B cell (primary cell): ENCODE measurements around the gene PIGM. TPM values are rescaled to one million over a fixed set of nuclear protein-coding genes. Genes with fewer than 3 reads are reported as not detected.

Experiments used
- ATAC-seq: fragments of 200-7000 bp; cut with Tn5 transposase; one replicate; pipeline ENCODE4 v1.10.0; 2021; ENCODE audit warnings: low read depth, mild to moderate bottlenecking, moderate number of reproducible peaks, moderate library complexity
- CTCF ChIA-PET: fragments of 350-600 bp; sonication (Branson Sonifier 250); formaldehyde crosslinking; loops from one replicate; lab custom pipeline; 2021; ENCODE audit warnings: antibody characterized with exemption, inconsistent platforms; lab: Charles Lee
- POLR2A ChIA-PET: fragments of 350-600 bp; sonication (Branson Sonifier 250); formaldehyde crosslinking; loops from one replicate; lab custom pipeline; 2021; ENCODE audit warnings: antibody characterized with exemption; lab: Charles Lee
- DNase-seq: peaks from one replicate; pipeline ENCODE4 v3.0.0; 2013
- H2AFZ ChIP-seq: 2 replicates; pipeline ENCODE4 v1.6.1; 2012; ENCODE audit warnings: mild to moderate bottlenecking, low read depth, low read length; ENCODE audit not compliant: insufficient read depth, poor library complexity, severe bottlenecking
- H3K27ac ChIP-seq, 2 donors: 1 replicate in 1 of 2; 2 replicates in 1 of 2; pipeline ENCODE4 v1.5.1; 2012 to 2013; ENCODE audit warnings: low read length in 2 of 2, mild to moderate bottlenecking in 2 of 2, moderate library complexity in 1 of 2
- H3K27me3 ChIP-seq, 4 experiments: fragments of 200-600 bp in 1 of 4; sonication (generic) in 1 of 4; replicated peaks in 1 of 4; 1 replicate in 2 of 4; 2 replicates in 2 of 4; pipeline versions ENCODE4 v1.6.1 to v1.7.0; 2013 to 2016; ENCODE audit warnings: low read length in 3 of 4, mild to moderate bottlenecking in 2 of 4, mixed read lengths in 1 of 4, moderate library complexity in 1 of 4; ENCODE audit not compliant: insufficient read depth in 4 of 4, control insufficient read depth in 3 of 4; ENCODE audit errors: control extremely low read depth in 1 of 4
- H3K36me3 ChIP-seq, 2 experiments: replicated peaks in 1 of 2; 1 replicate in 1 of 2; 2 replicates in 1 of 2; pipeline versions ENCODE4 v1.6.1 to v1.7.1; 2013; ENCODE audit warnings: low read length in 1 of 2; ENCODE audit not compliant: insufficient read depth in 2 of 2, control insufficient read depth in 1 of 2; ENCODE audit errors: control extremely low read depth in 1 of 2, extremely low read depth in 1 of 2
- H3K4me1 ChIP-seq, 2 donors: fragments of 200-600 bp in 1 of 2; sonication (generic) in 1 of 2; 1 replicate in 1 of 2; 2 replicates in 1 of 2; pipeline versions ENCODE4 v1.5.1 to v1.6.1; 2013 to 2017; ENCODE audit warnings: low read length in 2 of 2; ENCODE audit not compliant: control insufficient read depth in 2 of 2, insufficient read depth in 2 of 2
- H3K4me2 ChIP-seq: replicated peaks from 2 replicates; pipeline ENCODE3; 2012; ENCODE audit warnings: mild to moderate bottlenecking, low read depth, low read length; ENCODE audit not compliant: poor library complexity, severe bottlenecking
- H3K4me3 ChIP-seq, 5 experiments: fragments of 200-600 bp in 1 of 5; sonication (generic) in 1 of 5; 1 replicate in 3 of 5; 2 replicates in 2 of 5; pipeline versions ENCODE4 v1.5.1 to v1.7.0; 2011 to 2016; ENCODE audit warnings: low read length in 4 of 5, mild to moderate bottlenecking in 4 of 5, low read depth in 2 of 5, control low read depth in 1 of 5, moderate library complexity in 1 of 5; ENCODE audit not compliant: insufficient read depth in 1 of 5; ENCODE audit errors: control extremely low read depth in 1 of 5, extremely low read depth in 1 of 5
- H3K79me2 ChIP-seq: fragments of 200-600 bp; sonication (generic); one replicate; pipeline ENCODE4 v1.6.0; 2016; ENCODE audit warnings: low read length; ENCODE audit not compliant: control insufficient read depth, insufficient read depth
- H3K9ac ChIP-seq: fragments of 200-600 bp; sonication (generic); 2 replicates; pipeline ENCODE4 v1.6.1; 2017; ENCODE audit warnings: mild to moderate bottlenecking, low read length, moderate library complexity
- H3K9me3 ChIP-seq, 3 donors: one replicate each; pipeline versions ENCODE4 v1.6.1 to v1.7.1; 2013; ENCODE audit warnings: low read length in 2 of 3; ENCODE audit not compliant: control insufficient read depth in 2 of 3, insufficient read depth in 1 of 3; ENCODE audit errors: control extremely low read depth in 1 of 3
- H4K20me1 ChIP-seq: 2 replicates; pipeline ENCODE4 v1.6.0; 2012; ENCODE audit warnings: mild to moderate bottlenecking, low read length; ENCODE audit not compliant: insufficient read depth, control insufficient read depth, poor library complexity, severe bottlenecking
- H3K27ac Mint-ChIP-seq: one replicate; pipeline ENCODE4 v1.8.0; 2021; ENCODE audit warnings: mixed read lengths
- H3K27me3 Mint-ChIP-seq: one replicate; pipeline ENCODE4 v1.8.0; 2021; ENCODE audit warnings: mixed read lengths
- H3K4me1 Mint-ChIP-seq: one replicate; pipeline ENCODE4 v1.8.0; 2021; ENCODE audit warnings: mixed read lengths
- H3K4me3 Mint-ChIP-seq: one replicate; pipeline ENCODE4 v1.8.0; 2021; ENCODE audit warnings: mixed read lengths
- H3K9me3 Mint-ChIP-seq: one replicate; pipeline ENCODE4 v1.8.0; 2022; ENCODE audit warnings: mixed read lengths; ENCODE audit not compliant: insufficient read depth
- CTCF ChIP-seq: fragments of 200-600 bp; IDR thresholded peaks from one replicate; pipeline ENCODE4 v1.8.0; 2022; ENCODE audit warnings: antibody characterized with exemption, mild to moderate bottlenecking
- EZH2 ChIP-seq: IDR thresholded peaks from 2 replicates; pipeline ENCODE4 v1.6.1; 2012; ENCODE audit warnings: borderline replicate concordance, low read depth, mild to moderate bottlenecking, moderate library complexity, low read length; ENCODE audit not compliant: insufficient read depth, poor library complexity, severe bottlenecking
- WGBS: methylation state at CpG from one replicate; pipeline ENCODE4 v1.1.5; 2013; ENCODE audit warnings: missing lambda C conversion rate; ENCODE audit not compliant: insufficient coverage; 5-methylcytosine and 5-hydroxymethylcytosine counted together
- intact Hi-C: fragments of 100-400 bp; cut with micrococcal nuclease; formaldehyde crosslinking; loops from one replicate; pipeline ENCODE4 v1.10.0; 2022
- polyA plus RNA-seq: library from polyadenylated mRNA; depleted of rRNA; stranded (reverse); fragments of >200 nt; gene quantifications from 2 replicates; pipeline ENCODE4 v1.2.3, GENCODE V29; 2012
- total RNA-seq, 2 donors: library from RNA; stranded (reverse); fragments of 120-200 nt in 1 of 2; gene quantifications; 1 replicate in 1 of 2; 2 replicates in 1 of 2; pipeline versions ENCODE4 v1.2.3 to v1.2.4, GENCODE V29; 2013 to 2022

The PIGM gene
- total and polyA plus RNA-seq, 2 donors (not counting 1 experiment from before 2014, with no cell fraction given): 1.4 to 7.4 TPM

DNA sequence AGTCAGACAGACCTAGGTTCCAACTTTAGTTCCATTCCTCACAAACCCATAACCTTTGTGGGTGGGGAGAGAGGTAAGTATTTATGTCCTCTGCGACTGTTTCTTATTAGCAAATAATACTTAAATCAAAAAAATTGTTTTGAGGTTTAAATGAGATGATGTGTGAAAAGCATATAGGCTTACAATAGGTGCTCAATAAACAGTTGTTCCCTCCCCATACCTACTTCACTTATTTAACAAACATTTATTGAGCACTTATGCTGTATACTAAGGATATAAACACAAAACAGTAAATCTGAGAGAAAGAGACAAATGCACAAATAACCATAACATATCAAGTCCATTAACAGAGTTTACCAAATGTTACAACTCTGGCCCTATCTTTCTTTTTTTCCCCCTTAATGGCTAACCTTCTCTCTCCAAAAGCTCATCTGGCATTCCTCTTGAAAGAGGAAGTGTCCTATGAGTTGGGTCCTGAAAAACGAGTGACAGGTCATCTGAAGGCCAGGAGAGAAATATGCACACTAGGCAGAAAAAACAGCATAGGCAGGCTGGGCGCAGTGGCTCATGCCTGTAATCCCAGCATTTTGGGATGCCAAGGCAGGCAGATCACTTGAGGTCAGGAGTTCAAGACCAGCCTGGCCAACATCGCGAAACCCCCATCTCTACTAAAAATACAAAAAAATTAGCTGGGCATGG lies 10.3 kb downstream of the PIGM start:
- Histone ChIP-seq H3K27me3 (no peaks in the 10 kb centered on the region), H3K4me2 (no peak overlapping the region), H3K4me3 (no peak overlapping the region), H4K20me1 (no peaks in the 10 kb centered on the region), H3K4me1 (no peaks in the 10 kb centered on the region), H2AFZ (no peak overlapping the region), H3K9me3 (no peaks in the 10 kb centered on the region), H3K9ac (no peak overlapping the region), H3K79me2 (no peaks in the 10 kb centered on the region), H3K36me3 (no peaks in the 10 kb centered on the region), H3K27ac (no peak overlapping the region)
- Mint-ChIP-seq H3K27me3 (peaks cover 18% of the 10 kb centered on the region), H3K4me3 (no peak overlapping the region), H3K27ac (no peak overlapping the region), H3K9me3 (no peaks in the 10 kb centered on the region), H3K4me1 (no peaks in the 10 kb centered on the region)
- ChIA-PET CTCF (interaction anchor here (0.7 to 0.9 kb wide), 2 partner anchors 9 to 74 kb away, joined by 3 to 4 read pairs; no protein-coding TSS in a partner anchor), POLR2A (no interaction called here)
- intact Hi-C loops: no loop called here
- DNase-seq (no peak), ATAC-seq (no peak)
- 75% methylated on average over 2 of the region's 5 CpGs for WGBS
- TF ChIP-seq EZH2: no peak

DNA sequence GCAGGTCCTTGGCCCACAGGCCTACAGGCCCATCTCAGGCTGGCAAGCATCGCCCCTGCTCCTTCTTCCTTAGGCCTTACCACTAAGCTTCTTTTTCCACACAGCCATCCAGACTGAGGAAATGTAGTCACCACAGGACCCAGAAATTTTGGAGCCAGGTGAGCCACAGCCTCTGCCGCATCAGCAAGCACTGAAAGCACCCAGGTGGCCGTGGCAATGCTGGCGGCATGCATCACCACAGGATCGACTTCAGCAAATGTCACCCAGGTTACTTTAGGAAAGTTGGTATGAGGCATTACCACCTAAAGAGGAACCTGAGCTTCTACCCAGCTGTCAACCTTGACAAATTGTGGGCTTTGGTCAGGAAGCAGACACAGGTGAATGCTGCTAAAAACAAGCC lies 11.6 kb downstream of the PIGM start:
- H3K9ac ChIP-seq: no peak overlapping the region
- no peak for DNase-seq
- TF ChIP-seq CTCF (no peak), EZH2 (no peak)
- H2AFZ ChIP-seq: no peak overlapping the region
- peaks cover 18% of the 10 kb centered on the region for H3K27me3 Mint-ChIP-seq
- no peak overlapping the region for H3K27ac ChIP-seq
- no peak overlapping the region for H3K27ac Mint-ChIP-seq
- H3K27me3 ChIP-seq: no peaks in the 10 kb centered on the region
- no peak overlapping the region for H3K4me3 ChIP-seq
- no peaks in the 10 kb centered on the region for H3K4me1 ChIP-seq
- no peak overlapping the region for H3K4me3 Mint-ChIP-seq
- no peaks in the 10 kb centered on the region for H4K20me1 ChIP-seq
- intact Hi-C loops: no loop called here
- H3K9me3 Mint-ChIP-seq: no peaks in the 10 kb centered on the region
- no peaks in the 10 kb centered on the region for H3K4me1 Mint-ChIP-seq
- CTCF ChIA-PET: interaction anchor here (8.3 kb wide), 1 partner anchor 14 kb away, joined by 66 read pairs; no protein-coding TSS in a partner anchor
- no peaks in the 10 kb centered on the region for H3K79me2 ChIP-seq
- no peak overlapping the region for H3K4me2 ChIP-seq
- no peaks in the 10 kb centered on the region for H3K9me3 ChIP-seq
- WGBS: 62% methylated on average over 5 of the region's 5 CpGs
- ATAC-seq: no peak
- POLR2A ChIA-PET: no interaction called here
- H3K36me3 ChIP-seq: no peaks in the 10 kb centered on the region
